Cardiac fibroblast (primary cell): ENCODE measurements around the gene GINS2.
A peak's percentile ranks its signal among the peaks of the same experiment; 100 is the strongest.

Experiments used
- DNase-seq, 2 donors: peaks; one replicate each; pipeline versions ENCODE4 v3.0.0 to v3.0.0-alpha.2; 2010; ENCODE audit warnings: low read depth in 2 of 2
- H3K4me3 ChIP-seq, 2 donors: replicated peaks in 1 of 2; 1 replicate in 1 of 2; 2 replicates in 1 of 2; pipeline ENCODE4 v1.5.1; 2011; ENCODE audit warnings: low read depth in 2 of 2, low read length in 2 of 2, mild to moderate bottlenecking in 2 of 2, moderate library complexity in 1 of 2
- CTCF ChIP-seq: IDR thresholded peaks from one replicate; pipeline ENCODE4 v1.5.1; 2011; ENCODE audit warnings: low read depth, mild to moderate bottlenecking, low read length, inconsistent platforms

Gene GINS2

GRCh38 chr16:85651629-85652430 lies 36.9 kb downstream of the GINS2 start:
- no peak overlapping the region for H3K4me3 ChIP-seq
- TF ChIP-seq CTCF, result no peak
- DNase-seq, result peak in 1 of 2 donors; percentile 25

- H3K4me3 ChIP-seq, result no peak overlapping the region
- no peak for DNase-seq
- TF ChIP-seq CTCF, result no peak
These were observed 37.7 kb downstream of the GINS2 start for GRCh38 chr16:85650844-85651628.

DNA sequence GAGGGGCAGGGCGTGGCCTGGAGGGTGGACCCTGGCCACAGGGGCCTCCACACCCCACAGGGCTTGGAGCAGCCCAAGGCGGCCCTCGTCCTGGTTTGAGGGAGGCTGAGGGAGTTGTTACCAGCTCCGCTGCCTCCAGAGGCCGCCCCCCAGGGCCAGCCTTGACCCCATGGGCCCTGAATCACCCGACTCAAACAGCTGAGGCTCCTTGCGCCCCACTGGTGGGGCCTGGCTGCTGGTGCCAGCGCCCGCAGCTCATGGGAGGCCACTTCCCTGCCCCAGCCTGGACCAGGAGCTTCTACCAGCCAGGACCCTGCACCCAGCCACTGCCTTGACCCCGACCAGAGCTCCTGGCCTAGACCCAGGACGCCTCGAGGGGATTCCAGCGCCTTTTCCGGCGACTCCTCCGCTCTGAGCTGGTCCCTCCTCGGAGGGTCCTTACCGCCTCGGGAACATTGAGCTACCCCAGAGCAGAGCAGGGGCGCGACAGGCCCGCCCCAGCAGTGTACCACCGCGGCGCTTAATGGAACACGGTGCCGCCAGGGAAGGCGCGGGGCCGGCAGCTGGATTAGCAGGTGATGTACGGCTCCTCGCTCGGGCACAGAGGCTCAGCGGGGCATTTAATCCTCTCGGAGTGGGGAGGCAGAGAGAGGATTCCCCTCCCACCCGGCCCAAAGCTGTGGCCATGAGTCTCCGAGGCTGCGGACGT lies 38.5 kb downstream of the GINS2 start:
- H3K4me3 ChIP-seq, result no peak overlapping the region
- TF ChIP-seq CTCF, result no peak
- no peak for DNase-seq

DNA sequence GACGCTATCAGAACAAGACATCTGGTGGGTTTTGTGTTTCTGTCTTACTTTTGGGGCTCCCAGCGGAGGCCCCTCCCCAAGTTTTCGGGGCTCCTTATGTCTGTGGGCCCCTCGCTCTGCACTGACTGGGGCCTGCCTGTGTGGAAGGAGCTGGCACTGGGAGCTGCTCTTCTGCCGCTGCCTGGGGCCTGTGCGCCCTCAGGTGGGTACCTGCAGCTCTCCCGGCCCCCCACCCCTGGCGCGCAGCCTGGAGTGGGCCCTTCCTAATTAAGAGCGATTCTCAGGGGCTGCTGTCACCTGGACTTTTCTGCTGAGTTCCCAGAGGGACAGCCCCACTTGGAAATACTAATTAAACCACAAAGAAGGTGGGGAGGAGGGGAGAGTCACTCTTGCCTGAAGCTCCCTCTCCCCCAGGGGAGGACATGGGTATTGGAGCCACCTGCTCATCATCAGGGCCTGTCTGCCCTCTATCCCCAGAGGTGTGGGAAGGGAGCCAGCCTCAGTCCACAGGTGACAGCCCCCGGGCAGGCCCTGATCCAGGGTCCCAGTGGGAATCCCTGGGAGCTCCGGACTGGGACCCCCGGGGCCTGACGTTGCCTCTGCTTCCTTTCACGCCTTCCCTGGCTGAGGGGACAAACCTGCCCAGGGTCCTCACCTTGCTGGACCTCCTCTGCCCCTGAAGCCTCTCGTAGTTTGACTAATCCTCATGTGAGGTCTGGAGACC lies 39.2 kb downstream of the GINS2 start:
- no peak overlapping the region for H3K4me3 ChIP-seq
- no peak for DNase-seq
- TF ChIP-seq CTCF, result no peak

- TF ChIP-seq CTCF, result no peak
- DNase-seq, result no peak
- no peak overlapping the region for H3K4me3 ChIP-seq
These were observed 39.9 kb downstream of the GINS2 start for GRCh38 chr16:85648805-85649204.

DNA sequence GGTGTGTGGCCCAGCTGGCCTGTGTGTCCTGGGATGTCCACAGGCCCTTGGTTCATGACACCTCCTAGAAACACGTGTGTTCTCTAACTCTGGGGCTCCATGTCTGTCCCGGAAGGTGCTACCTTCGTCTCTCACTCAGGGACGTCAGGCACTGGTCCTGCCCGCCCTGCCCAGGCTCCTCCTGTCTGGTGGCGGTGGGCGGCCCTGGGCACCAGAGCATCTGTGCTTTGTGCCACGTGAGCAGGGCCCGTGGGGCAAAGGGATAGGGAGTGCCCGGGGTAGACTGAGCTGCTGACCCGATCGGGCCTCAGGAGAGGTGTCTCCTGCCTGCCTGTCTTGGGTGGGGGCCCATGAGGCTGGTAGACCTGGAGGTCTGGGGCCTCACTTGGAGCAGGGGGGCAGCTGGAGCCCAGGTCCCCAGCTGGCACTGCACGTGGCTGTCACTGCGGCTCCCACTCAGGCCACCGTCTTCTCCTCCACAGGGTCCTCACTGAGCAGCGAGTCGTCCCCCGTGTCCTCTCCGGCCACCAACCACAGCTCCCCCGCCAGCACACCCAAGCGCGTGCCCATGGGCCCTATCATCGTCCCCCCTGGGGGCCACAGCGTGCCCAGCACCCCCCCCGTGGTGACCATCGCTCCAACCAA lies 40.6 kb downstream of the GINS2 start:
- no peak overlapping the region for H3K4me3 ChIP-seq
- DNase-seq, result no peak
- no peak for TF ChIP-seq CTCF
